Trophoblast cell (in vitro differentiated cells and primary cell): ENCODE results near the gene CNKSR2. TPM values are rescaled to one million over a fixed set of nuclear protein-coding genes. Genes with fewer than 3 reads are reported as not detected.

ENCODE experiments used
- DNase-seq, 2 donors: peaks; one replicate each; pipeline ENCODE4 v3.0.0-alpha.2; 2016
- H2AFZ ChIP-seq: 2 replicates; pipeline ENCODE4 v1.6.1; 2013; ENCODE audit warnings: low read length, moderate library complexity, mild to moderate bottlenecking; ENCODE audit not compliant: insufficient read depth, poor library complexity
- H2AK5ac ChIP-seq: 2 replicates; pipeline ENCODE4 v1.6.1; 2013; ENCODE audit warnings: mild to moderate bottlenecking, low read length
- H2BK120ac ChIP-seq: 2 replicates; pipeline ENCODE4 v1.6.1; 2013; ENCODE audit warnings: low read length, mild to moderate bottlenecking, moderate library complexity; ENCODE audit not compliant: insufficient read depth, poor library complexity
- H2BK12ac ChIP-seq: 2 replicates; pipeline ENCODE4 v1.6.1; 2013; ENCODE audit warnings: mild to moderate bottlenecking, low read length, moderate library complexity
- H2BK5ac ChIP-seq: 2 replicates; pipeline ENCODE4 v1.6.1; 2013; ENCODE audit warnings: low read length, low read depth, moderate library complexity, mild to moderate bottlenecking; ENCODE audit not compliant: poor library complexity
- H3K14ac ChIP-seq: 2 replicates; pipeline ENCODE4 v1.6.1; 2013; ENCODE audit warnings: mild to moderate bottlenecking, low read length
- H3K18ac ChIP-seq: 2 replicates; pipeline ENCODE4 v1.6.1; 2013; ENCODE audit warnings: mild to moderate bottlenecking, low read length
- H3K23ac ChIP-seq: 2 replicates; pipeline ENCODE4 v1.6.1; 2013; ENCODE audit warnings: low read length
- H3K27ac ChIP-seq: 2 replicates; pipeline ENCODE4 v1.5.1; 2013; ENCODE audit warnings: low read depth, mild to moderate bottlenecking, inconsistent platforms, low read length, moderate library complexity
- H3K27me3 ChIP-seq: 2 replicates; pipeline ENCODE4 v1.6.1; 2013; ENCODE audit warnings: inconsistent platforms, mild to moderate bottlenecking, low read length, moderate library complexity; ENCODE audit not compliant: insufficient read depth
- H3K36me3 ChIP-seq, 2 experiments: 1 replicate in 1 of 2; 2 replicates in 1 of 2; pipeline ENCODE4 v1.6.1; 2013; ENCODE audit warnings: low read length in 2 of 2, mild to moderate bottlenecking in 2 of 2, moderate library complexity in 1 of 2; ENCODE audit not compliant: insufficient read depth in 2 of 2, control insufficient read depth in 1 of 2
- H3K4ac ChIP-seq: 2 replicates; pipeline ENCODE4 v1.6.1; 2013; ENCODE audit warnings: low read depth, mild to moderate bottlenecking, low read length, moderate library complexity
- H3K4me1 ChIP-seq, 2 experiments: 1 replicate in 1 of 2; 2 replicates in 1 of 2; pipeline ENCODE4 v1.6.1; 2013; ENCODE audit warnings: low read length in 2 of 2, mild to moderate bottlenecking in 2 of 2, moderate library complexity in 1 of 2; ENCODE audit not compliant: insufficient read depth in 2 of 2, control insufficient read depth in 1 of 2
- H3K4me2 ChIP-seq: 2 replicates; pipeline ENCODE4 v1.6.1; 2013; ENCODE audit warnings: inconsistent platforms, mild to moderate bottlenecking, low read length, moderate library complexity
- H3K4me3 ChIP-seq: 2 replicates; pipeline ENCODE4 v1.5.1; 2013; ENCODE audit warnings: mild to moderate bottlenecking, low read depth, low read length, inconsistent platforms
- H3K79me1 ChIP-seq: one replicate; pipeline ENCODE4 v1.6.1; 2013; ENCODE audit warnings: low read length
- H3K79me2 ChIP-seq: 2 replicates; pipeline ENCODE4 v1.6.1; 2013; ENCODE audit warnings: low read length, mild to moderate bottlenecking; ENCODE audit not compliant: control insufficient read depth, insufficient read depth, poor library complexity
- H3K9ac ChIP-seq: 2 replicates; pipeline ENCODE4 v1.6.1; 2013; ENCODE audit warnings: mild to moderate bottlenecking, low read length
- H3K9me3 ChIP-seq: 2 replicates; pipeline ENCODE4 v1.6.1; 2013; ENCODE audit warnings: low read depth, mild to moderate bottlenecking, control low read depth, inconsistent platforms, low read length; ENCODE audit not compliant: insufficient read depth
- H4K12ac ChIP-seq: 2 replicates; pipeline ENCODE4 v1.6.1; 2013; ENCODE audit warnings: low read depth, mild to moderate bottlenecking, low read length, moderate library complexity
- H4K8ac ChIP-seq: 2 replicates; pipeline ENCODE4 v1.6.1; 2013; ENCODE audit warnings: low read depth, mild to moderate bottlenecking, low read length, moderate library complexity
- H4K91ac ChIP-seq: one replicate; pipeline ENCODE4 v1.6.1; 2013; ENCODE audit warnings: low read depth, mild to moderate bottlenecking, low read length, moderate library complexity
- WGBS: extraction: QIAGEN DNeasy Blood & Tissue Kit; methylation state at CpG from one replicate; pipeline ENCODE4 v1.1.7; 2013; ENCODE audit warnings: missing lambda C conversion rate; ENCODE audit not compliant: insufficient read length, insufficient coverage; ENCODE audit errors: extremely low coverage; 5-methylcytosine and 5-hydroxymethylcytosine counted together
- polyA plus RNA-seq: library from polyadenylated mRNA; stranded (reverse); fragments of 200-250 nt; gene quantifications from 2 replicates; pipeline ENCODE4 v1.2.3, GENCODE V29; 2013

Gene CNKSR2
- polyA plus RNA-seq, result 1.6 and 1.7 TPM in 2 replicates

- Histone ChIP-seq H3K79me1 (peaks cover 7% of the 10 kb centered on the region), H4K12ac (no peak within 1 kb of the TSS), H3K4ac (no peak within 1 kb of the TSS), H4K91ac (peak within 1 kb of the TSS; percentile 43), H3K4me1 (peaks cover 0 to 2% of the 10 kb centered on the region in 2 experiments), H2BK12ac (peak within 1 kb of the TSS; percentile 27), H3K79me2 (no peaks in the 10 kb centered on the region), H3K23ac (no peak within 1 kb of the TSS), H4K8ac (peak within 1 kb of the TSS; percentile 48), H3K18ac (peak within 1 kb of the TSS; percentile 51), H3K27me3 (peaks cover 9% of the 10 kb centered on the region), H3K14ac (peak within 1 kb of the TSS; percentile 29), H2AFZ (peak within 1 kb of the TSS; percentile 71), H3K9me3 (no peaks in the 10 kb centered on the region), H3K4me3 (peak within 1 kb of the TSS; percentile 81), H3K36me3 (no peaks in the 10 kb centered on the region), H3K4me2 (peak within 1 kb of the TSS; percentile 69), H3K27ac (no peak within 1 kb of the TSS), H3K9ac (peak within 1 kb of the TSS; percentile 58), H2AK5ac (no peak within 1 kb of the TSS), H2BK5ac (no peak within 1 kb of the TSS), H2BK120ac (no peak within 1 kb of the TSS)
- DNase-seq, result peak; percentile 5 to 27
- no CpG with 5 or more reads among the region's 94 CpGs for WGBS
These were observed at the start of gene CNKSR2 for GRCh38 chrX:21374163-21374993. Gene CNKSR2 (plus strand): TSS chrX:21374418. CDS start chrX:21374898, 480 bp downstream.

GRCh38 chrX:21354725-21355124 is 19.5 kb upstream of the CNKSR2 start:
- Histone ChIP-seq H3K4me2 (no peak overlapping the region), H4K12ac (no peak overlapping the region), H4K8ac (no peak overlapping the region), H4K91ac (no peak overlapping the region), H2BK120ac (no peak overlapping the region), H3K18ac (no peak overlapping the region), H3K36me3 (no peaks in the 10 kb centered on the region), H2BK12ac (no peak overlapping the region), H2BK5ac (no peak overlapping the region), H3K79me1 (no peaks in the 10 kb centered on the region), H3K14ac (no peak overlapping the region), H3K4ac (no peak overlapping the region), H3K9me3 (no peaks in the 10 kb centered on the region), H3K27me3 (no peaks in the 10 kb centered on the region), H3K4me3 (no peak overlapping the region), H3K23ac (no peak overlapping the region), H2AFZ (no peak overlapping the region), H2AK5ac (no peak overlapping the region), H3K79me2 (no peaks in the 10 kb centered on the region), H3K9ac (no peak overlapping the region), H3K27ac (no peak overlapping the region), H3K4me1 (no peaks in the 10 kb centered on the region)
- peak; percentile 4 to 48 for DNase-seq
- no CpG with 5 or more reads among the region's 4 CpGs for WGBS

- no peaks in the 10 kb centered on the region for H3K9me3 ChIP-seq
- no peak overlapping the region for H4K91ac ChIP-seq
- no peaks in the 10 kb centered on the region for H3K27me3 ChIP-seq
- no peak overlapping the region for H2AK5ac ChIP-seq
- no peak overlapping the region for H2BK12ac ChIP-seq
- no peak overlapping the region for H3K27ac ChIP-seq
- H3K79me1 ChIP-seq, result no peaks in the 10 kb centered on the region
- no peak for DNase-seq
- no CpG with 5 or more reads among the region's 2 CpGs for WGBS
- H3K14ac ChIP-seq, result no peak overlapping the region
- H2BK120ac ChIP-seq, result no peak overlapping the region
- H3K4me3 ChIP-seq, result no peak overlapping the region
- H4K12ac ChIP-seq, result no peak overlapping the region
- H2BK5ac ChIP-seq, result no peak overlapping the region
- no peak overlapping the region for H3K9ac ChIP-seq
- H4K8ac ChIP-seq, result no peak overlapping the region
- H3K4me1 ChIP-seq, result no peaks in the 10 kb centered on the region
- no peak overlapping the region for H2AFZ ChIP-seq
- no peak overlapping the region for H3K4ac ChIP-seq
- H3K18ac ChIP-seq, result no peak overlapping the region
- H3K79me2 ChIP-seq, result no peaks in the 10 kb centered on the region
- no peaks in the 10 kb centered on the region for H3K36me3 ChIP-seq
- no peak overlapping the region for H3K23ac ChIP-seq
- no peak overlapping the region for H3K4me2 ChIP-seq
These were observed 18.4 kb upstream of the CNKSR2 start for GRCh38 chrX:21355831-21356230.

GRCh38 chrX:21369613-21370012 is 4.6 kb upstream of the CNKSR2 start:
- no peak overlapping the region for H4K12ac ChIP-seq
- no peak overlapping the region for H3K18ac ChIP-seq
- no peak overlapping the region for H3K4me3 ChIP-seq
- H3K9me3 ChIP-seq, result no peaks in the 10 kb centered on the region
- no peak overlapping the region for H2BK5ac ChIP-seq
- H3K4me1 ChIP-seq, result no peaks in the 10 kb centered on the region
- no peak overlapping the region for H2AK5ac ChIP-seq
- no peak overlapping the region for H3K4me2 ChIP-seq
- no CpG with 5 or more reads among the region's 2 CpGs for WGBS
- no peak overlapping the region for H3K23ac ChIP-seq
- no peaks in the 10 kb centered on the region for H3K79me2 ChIP-seq
- H4K8ac ChIP-seq, result no peak overlapping the region
- no peak overlapping the region for H2BK120ac ChIP-seq
- peaks cover 5% of the 10 kb centered on the region for H3K79me1 ChIP-seq
- H2AFZ ChIP-seq, result no peak overlapping the region
- no peak for DNase-seq
- no peak overlapping the region for H4K91ac ChIP-seq
- H3K27ac ChIP-seq, result no peak overlapping the region
- no peaks in the 10 kb centered on the region for H3K36me3 ChIP-seq
- no peaks in the 10 kb centered on the region for H3K27me3 ChIP-seq
- no peak overlapping the region for H3K14ac ChIP-seq
- no peak overlapping the region for H3K9ac ChIP-seq
- H2BK12ac ChIP-seq, result no peak overlapping the region
- no peak overlapping the region for H3K4ac ChIP-seq
